ENCODE data around the gene FBXO38.

The FBXO38 gene, protein sequence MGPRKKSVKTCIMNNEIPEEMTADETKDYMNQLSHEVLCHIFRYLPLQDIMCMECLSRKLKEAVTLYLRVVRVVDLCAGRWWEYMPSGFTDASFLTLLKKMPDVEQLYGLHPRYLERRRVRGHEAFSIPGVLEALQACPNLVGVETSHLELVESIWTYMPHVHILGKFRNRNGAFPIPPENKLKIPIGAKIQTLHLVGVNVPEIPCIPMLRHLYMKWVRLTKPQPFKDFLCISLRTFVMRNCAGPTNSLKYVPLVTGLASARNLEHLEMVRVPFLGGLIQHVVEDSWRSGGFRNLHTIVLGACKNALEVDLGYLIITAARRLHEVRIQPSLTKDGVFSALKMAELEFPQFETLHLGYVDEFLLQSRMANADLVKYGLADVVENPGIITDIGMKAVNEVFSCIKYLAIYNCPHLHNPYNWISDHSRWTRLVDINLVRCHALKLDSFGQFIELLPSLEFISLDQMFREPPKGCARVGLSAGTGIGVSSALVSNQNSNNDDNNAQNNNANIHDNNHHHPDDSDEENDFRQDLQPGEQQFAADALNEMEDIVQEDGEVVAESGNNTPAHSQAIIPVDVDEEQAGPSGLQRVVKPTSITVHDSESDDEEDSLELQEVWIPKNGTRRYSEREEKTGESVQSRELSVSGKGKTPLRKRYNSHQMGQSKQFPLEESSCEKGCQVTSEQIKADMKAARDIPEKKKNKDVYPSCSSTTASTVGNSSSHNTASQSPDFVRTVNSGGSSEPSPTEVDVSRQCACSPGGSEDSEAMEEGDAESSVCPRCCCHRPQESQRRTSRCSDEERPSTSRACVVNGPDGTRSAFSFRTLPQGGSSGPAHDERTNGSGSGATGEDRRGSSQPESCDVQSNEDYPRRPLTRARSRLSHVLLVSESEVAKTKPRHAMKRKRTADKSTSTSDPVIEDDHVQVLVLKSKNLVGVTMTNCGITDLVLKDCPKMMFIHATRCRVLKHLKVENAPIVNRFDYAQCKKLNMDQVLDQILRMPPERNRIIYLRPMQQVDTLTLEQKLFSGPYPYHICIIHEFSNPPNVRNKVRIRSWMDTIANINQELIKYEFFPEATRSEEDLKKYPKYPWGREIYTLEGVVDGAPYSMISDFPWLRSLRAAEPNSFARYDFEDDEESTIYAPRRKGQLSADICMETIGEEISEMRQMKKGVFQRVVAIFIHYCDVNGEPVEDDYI

DNA sequence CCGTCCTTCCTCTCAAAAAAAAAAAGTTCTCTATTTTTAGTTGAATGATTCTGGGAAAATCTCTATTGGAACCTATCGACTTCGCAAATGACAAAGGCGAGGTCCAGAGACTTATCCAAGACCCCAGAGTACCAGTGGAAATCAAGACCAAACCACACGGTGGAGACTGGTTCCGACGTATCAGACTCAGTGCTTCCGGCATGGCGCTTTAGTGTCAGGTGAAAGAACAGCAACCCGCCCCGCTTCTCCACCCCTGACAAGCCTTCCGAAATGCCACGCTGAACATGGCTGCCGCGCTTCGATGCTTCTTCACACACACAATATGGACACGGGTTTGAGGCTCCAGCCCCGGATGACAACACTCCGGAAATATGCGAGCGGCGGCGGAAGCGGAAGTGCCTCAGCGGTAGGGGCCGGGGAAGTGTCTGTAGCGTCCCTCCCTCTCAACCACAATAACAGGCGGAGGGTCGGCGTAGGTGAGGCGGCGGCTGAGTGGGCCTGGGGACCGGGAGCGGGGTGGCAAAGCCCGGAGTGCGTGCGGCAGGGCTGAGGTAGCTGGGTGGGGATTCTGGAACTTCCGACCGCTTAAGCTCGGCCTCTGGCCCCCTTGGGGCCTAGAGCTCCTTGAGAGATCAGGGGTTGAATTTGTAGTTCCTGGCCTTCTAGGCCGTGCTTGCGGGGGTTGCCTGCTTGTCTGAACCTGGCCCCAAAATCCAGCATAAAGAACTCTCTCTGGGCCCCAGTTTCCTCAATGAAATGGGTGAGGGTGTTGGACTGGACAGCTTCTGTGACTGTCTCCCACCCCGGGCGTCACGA lies at the start of gene FBXO38:
Gene FBXO38, plus strand, starts transcription at position 395 of the 816 bp plus-strand sequence. CDS start 10,819 bp downstream, outside the sequence.
- peak; percentile 99 for FAIRE-seq
- peak; percentile 84 for DNase-seq (ENCODE audit: extremely low spot score, insufficient read length, low read depth)

DNA sequence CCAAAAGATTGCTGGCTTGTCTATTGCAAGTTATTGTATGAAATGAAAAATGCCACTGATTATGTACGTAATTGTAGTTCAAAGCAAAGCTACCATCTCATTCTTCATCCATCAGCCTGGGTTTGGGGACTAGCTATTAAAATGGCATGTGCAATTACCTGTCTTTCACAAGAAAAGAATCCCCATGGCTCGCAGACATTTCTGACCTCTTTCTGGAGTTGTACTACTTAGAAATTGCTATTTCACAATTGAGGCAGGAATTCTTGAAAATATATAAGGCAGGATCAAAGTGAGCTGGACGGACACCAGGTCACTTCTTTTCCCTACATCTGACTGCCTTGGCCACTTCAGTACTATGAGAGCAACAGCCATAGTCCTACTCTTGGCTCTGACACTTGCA lies 48.5 kb upstream of the FBXO38 start, which contains the start of gene SPINK9:
Gene SPINK9, plus strand, starts transcription at position 301 of the 400 bp plus-strand sequence. Its CDS starts 55 bp downstream, at position 356.
- FAIRE-seq, result no peak

DNA sequence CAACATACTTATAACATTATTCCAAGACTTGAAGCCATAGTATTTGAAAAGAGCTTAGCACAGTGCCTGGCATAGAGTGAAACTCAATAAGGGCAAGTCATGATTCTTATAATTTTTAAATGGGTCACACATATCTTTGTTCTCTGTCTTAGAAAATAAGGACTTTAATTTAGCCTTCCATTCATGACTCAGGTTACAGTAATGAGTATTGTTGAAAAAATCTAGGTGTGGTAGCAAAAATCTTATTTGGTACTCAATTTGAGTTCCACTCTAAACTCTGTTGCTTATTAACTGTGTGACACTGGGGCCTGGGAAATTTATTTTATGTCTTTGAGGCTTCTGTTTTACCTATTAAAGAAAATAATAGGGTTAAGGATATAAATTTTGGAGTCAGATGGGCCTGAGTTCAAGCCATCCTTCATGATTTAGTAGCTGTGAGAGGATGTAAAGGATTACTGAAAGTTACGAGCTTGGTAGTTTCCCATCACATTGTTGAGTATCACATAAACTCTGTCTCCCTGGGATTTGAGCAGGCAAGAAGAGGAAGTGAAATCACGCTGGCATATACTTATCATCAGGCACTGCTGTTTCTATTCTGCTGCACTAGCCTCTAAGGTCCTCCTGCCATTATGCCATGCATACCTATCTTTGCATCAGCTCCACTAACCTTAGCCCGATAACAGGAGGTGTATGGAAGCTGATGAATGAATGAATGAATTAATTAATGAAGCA lies 46.9 kb upstream of the FBXO38 start:
- DNase-seq (ENCODE audit: extremely low spot score, insufficient read length, low read depth), result no peak
- FAIRE-seq, result no peak

More for the DNA sequence above, 48.5 kb upstream of the FBXO38 start, which contains the start of gene SPINK9:
- no peak for DNase-seq (ENCODE audit: extremely low spot score, insufficient read length, low read depth)

DNA sequence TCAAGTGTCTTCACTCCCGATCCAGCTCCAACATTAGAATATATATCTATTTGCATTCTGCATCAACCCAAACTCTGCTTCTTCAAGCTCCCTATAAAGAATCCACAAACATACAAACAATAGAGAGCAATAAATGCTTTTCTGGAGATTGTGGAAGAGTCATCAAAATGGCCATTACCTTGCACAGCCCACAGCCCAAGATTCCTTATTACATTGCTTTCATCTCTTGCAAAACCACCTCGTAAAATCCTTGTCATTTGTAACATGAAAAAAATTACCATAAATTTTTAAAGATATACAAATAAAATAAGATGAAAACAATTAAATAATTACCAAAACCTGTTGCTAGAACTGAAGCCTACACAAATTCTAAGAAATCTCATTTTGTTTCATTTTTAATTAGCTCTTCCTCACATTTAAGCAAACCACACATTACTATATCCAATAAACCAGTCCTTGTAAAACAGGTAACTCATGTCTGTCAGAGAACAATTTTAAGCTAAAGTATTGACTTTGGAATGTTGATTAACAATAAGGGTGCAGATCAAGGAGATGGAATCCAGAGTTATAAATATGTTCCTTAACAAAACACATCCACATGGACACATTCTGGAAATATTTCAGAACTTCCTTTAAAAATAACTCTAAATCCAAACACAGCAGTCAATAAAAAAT lies 41.2 kb upstream of the FBXO38 start:
- DNase-seq (ENCODE audit: extremely low spot score, insufficient read length, low read depth) (no peak), FAIRE-seq (no peak)

DNA sequence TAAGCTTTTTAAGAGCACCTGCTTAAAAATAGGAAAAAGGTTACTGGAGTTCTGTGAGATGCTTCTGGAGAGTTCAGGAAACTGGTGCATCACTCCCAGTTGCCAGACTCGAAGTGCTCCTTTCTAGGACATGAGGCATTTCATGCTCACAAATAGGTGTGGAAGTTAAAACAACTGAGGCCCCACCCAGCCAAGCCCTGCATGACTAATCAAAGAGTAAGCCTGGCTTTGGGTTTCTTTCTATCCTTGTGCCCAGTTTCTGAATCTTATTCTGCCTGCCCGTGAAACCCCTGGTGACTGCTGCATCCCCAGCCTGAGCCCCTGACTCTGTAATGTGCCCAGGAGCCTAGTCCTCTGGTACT lies 40.7 kb upstream of the FBXO38 start:
- no peak for FAIRE-seq
- no peak for DNase-seq (ENCODE audit: extremely low spot score, insufficient read length, low read depth)

DNA sequence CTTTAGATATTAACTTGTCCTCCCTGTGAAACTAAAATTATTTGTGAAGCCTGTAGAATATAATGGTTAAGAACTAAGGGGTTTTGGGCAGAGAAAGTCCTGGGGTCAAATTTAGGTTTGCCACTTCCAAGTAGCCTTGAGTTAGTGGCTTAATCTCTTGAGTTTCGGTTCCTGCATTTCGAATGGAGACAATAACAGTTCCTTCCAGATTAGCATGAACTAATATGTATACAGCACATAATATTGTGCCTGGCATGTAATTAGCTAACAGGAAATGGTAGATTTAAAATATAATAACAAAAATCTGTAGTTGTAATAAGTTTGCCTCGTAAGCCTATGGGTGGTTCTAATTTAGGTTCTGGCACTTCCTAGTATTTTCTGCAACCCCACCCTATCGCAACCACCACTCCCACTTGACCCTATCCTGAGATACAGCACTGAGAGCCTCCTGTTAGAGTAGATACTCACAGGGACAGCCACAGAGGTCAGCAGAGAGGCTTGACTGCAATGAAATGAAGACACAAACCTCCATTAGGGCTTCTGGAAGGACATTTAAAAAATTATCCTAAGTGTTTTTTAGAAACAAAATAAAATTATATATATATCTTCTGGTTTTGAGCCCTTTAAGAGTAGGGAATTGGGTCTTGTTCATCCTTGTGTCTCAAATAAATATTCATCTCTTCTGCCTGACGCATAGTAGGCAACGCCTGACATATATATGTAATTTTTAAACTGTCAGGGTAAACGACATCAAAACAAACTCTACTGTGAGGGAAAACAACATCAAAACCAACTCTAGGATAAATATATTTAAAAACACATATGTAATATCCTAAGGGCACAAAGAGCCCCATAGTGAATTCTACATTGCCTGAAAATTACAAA lies 39.9 kb upstream of the FBXO38 start:
- FAIRE-seq, result no peak
- no peak for DNase-seq (ENCODE audit: extremely low spot score, insufficient read length, low read depth)

DNA sequence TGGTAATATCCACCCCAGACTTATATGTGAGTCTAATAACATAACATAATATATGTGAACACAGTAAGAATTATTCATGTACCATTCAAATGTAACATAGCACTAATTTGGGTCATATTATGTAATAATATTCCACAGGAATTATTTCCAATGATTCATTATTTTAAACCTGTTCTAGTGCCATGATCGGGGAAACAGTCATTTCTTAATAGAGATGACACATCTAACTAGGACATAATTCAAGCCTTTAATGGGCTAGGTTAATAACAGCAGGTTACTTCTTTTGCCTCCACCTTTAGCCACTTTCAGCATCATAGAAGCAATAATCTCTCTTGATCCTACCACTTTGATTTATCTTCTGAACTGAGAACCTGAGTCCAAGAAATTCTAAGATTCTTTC lies 36.1 kb upstream of the FBXO38 start:
- FAIRE-seq (no peak), DNase-seq (ENCODE audit: extremely low spot score, insufficient read length, low read depth) (no peak)

DNA sequence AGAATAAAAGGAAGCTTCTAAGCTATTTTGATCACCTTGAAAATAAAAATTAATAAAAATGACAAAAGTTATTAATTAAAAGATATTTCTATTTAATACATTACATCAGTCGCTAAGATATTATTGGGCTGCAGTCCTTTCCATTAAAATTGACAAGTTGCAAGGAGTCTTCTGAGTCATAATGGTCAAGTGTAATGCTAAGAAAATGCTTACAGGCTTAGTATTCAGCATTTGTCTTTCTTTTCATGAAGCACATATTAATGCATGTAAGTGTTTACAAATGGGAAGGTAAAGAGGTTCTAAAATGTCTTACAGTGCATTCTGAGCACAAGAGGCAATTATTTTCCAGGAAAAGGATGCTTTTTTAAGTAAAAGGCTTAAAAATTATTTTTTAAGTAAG lies 31.1 kb upstream of the FBXO38 start:
- DNase-seq (ENCODE audit: extremely low spot score, insufficient read length, low read depth), result no peak
- FAIRE-seq, result no peak

DNA sequence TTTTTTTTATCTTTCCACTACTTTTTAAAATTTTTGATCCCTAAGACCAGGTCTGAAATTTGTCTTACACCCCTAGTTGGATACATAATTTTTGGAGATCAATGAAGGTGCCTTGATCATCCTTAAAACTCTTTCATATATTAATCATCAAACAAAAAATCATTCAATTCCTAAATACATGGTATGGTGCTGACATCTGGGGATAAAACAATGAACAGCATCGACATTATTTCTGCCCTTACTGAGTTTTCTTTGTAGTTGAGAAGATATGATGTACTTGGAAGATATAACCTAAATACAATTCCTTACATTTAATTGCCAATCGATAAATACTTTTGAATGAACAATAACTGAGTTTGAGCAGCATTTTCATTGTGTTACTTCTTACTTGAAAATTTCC lies 30.1 kb upstream of the FBXO38 start:
- FAIRE-seq, result no peak
- DNase-seq (ENCODE audit: extremely low spot score, insufficient read length, low read depth), result no peak

DNA sequence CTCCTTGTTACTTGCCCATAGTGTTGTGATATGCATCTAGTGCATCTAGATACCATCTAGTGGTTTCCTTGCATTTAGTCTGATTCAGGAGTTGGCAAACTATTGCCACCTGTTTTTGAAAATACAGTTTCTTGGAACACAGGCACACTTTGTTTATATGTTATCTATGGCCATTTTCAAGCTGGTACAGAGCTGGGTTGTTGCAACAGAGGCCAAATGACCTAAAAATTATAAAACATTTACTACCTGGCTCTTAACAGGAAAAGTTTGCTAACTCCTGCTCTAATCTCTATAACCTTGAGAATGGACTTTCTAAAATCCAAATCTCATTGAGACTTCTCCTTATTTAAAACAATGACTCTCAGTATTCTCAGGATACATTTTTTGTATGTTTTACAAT lies 19.4 kb upstream of the FBXO38 start:
- FAIRE-seq, result no peak
- no peak for DNase-seq (ENCODE audit: extremely low spot score, insufficient read length, low read depth)

DNA sequence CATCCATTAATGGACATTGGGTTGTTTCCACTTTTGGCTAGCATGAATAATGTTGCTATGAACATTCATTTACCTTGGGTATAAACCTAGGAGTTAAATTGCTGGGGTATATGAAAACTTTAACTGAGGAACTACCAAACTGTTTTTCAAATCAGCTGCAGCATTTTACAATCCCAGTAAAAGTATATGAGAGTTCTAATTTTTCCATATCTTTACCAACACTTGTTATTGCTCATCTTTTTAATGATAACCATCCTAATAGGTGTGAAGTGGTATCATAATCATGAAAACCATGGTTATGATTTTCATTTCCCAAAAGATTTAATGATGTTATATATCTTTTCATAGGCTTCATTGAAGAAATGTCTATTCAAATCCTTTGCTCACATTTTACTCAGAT lies 15.5 kb upstream of the FBXO38 start:
- no peak for DNase-seq (ENCODE audit: extremely low spot score, insufficient read length, low read depth)
- no peak for FAIRE-seq

DNA sequence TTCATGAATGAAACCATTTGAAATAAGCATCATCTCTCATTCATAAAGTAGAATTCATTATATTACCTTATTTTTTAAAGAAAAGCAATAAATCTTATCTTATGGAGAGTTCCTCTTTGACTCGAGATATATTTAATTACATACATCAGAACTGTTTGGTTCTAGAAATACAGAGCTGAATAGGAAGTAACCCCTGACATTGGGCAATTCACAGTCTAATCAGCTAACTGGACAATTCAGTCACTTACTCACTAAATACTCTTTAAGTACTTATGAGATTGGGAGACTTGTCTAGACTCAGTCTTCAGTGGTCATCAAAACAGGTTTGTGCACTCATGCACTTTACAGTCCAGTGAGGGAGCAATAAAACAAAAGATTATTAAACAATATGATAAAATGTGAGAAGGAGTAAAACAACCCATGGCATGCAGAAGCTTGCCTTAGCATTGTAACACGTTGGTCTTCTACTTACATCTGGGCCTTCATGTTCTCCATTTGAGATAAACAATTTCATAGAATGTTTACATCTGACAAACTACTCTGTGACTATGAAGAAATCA lies 11.5 kb upstream of the FBXO38 start:
- FAIRE-seq, result no peak
- no peak for DNase-seq (ENCODE audit: extremely low spot score, insufficient read length, low read depth)

DNA sequence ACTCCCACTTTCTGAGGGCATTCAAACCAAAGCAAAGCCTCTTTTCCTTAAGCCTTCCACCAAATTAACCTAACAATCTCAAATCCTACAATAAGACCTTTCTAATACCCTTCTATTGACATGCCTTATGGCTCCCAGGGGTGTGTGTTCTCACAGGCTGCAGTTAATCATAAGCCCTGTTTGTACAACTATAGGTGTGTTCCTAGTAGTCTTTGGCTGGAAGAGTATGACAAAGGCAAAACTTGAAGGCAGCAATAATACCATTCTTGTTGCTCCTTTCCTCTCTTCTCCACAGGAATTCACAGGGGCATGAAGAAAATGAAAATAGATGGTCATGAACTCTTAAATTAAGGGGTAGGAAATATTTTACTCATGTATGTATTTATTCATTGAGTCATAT lies 10.9 kb upstream of the FBXO38 start:
- no peak for DNase-seq (ENCODE audit: extremely low spot score, insufficient read length, low read depth)
- no peak for FAIRE-seq

DNA sequence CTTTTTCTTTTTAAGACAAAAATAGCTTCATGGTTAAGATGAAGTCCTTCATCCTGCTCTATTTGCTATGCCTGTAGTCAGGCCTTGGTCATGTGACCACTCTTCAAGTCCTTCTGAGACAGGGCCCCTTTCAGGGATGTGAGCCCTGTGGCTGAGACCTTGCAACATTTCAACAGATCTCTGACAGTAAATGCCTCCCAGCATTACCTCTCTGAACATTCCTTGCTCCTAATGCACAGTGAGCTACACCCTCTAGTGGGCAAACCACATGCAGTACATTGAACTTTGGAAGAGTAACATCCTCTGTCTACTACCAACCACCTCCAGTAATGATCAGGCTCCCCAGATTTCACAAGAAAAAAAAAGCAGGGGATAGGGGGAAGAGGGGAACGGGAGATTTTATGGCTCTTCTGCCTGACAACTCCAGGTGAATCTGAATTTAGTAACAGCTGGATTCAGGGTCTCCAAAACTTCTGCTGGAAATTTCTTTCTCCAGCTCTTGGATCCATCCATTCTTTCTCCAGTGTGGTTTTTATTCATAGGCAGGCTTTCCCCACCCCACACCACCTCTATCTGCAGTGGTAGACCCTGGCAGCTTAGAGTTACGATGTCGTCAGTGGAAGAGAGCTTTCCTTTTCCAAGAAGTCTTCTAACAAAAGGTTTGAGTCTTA lies 8.9 kb upstream of the FBXO38 start:
- DNase-seq (ENCODE audit: extremely low spot score, insufficient read length, low read depth) (no peak), FAIRE-seq (peak; percentile 74)

DNA sequence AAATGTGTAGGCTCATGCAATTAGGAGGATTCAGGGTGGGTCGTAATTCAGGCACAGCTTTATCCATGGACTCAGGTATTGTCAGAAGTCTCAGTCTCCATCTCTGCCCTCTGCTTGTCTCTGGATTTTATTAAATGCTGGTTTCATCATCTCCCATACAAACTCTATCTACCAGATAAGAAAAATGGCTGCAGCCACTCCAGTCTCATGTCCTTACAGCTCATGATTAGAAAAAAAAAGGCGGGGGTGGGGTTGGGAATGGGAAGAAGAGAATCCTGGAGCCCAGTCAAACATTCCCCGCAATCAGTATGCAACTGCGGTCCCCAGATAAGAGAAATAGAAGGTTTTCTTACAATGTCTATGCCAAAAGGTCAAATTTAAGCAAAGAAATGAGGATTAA lies 7.6 kb upstream of the FBXO38 start:
- no peak for FAIRE-seq

DNA sequence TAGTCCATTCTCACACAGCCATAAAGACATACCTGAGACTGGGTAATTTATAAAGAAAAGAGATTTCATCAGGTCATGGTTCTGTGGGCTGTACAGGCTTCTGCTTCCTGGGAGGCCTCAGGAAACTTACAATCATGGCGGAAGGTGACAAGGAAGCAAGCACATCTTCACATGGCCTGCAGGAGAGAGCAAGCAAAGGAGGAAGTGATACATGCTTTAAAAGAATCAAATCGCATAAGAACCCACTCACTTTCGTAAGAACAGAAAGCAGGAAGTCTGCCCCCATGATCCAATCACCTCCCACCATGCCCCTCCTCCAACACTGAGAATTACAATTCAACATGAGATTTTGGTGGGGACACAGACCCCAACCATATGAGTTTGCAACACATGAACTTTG lies 5.1 kb upstream of the FBXO38 start:
- no peak for FAIRE-seq
- DNase-seq (ENCODE audit: extremely low spot score, insufficient read length, low read depth), result no peak

More for the DNA sequence above, 7.6 kb upstream of the FBXO38 start:
- no peak for DNase-seq (ENCODE audit: extremely low spot score, insufficient read length, low read depth)

DNA sequence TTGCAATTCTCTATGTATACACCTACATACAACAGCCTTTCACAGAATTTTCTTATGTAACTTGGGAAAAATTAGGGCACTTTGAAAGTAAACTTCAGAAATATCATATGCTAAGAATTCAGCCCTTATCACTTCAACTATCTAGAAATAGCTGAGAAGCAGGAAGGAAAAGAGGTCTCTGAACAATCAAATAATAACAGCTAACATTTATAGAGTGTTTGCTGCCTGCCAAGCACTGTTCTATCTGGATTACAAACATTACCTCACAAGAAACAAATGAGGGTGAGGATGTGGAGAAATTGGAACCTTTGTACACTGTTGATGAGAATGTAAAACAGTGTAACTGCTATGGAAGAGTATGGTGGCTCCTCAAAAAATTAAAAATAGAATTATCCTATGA lies 4.4 kb upstream of the FBXO38 start:
- DNase-seq (ENCODE audit: extremely low spot score, insufficient read length, low read depth), result no peak
- no peak for FAIRE-seq
